SHP77 treated with DMSO at 0.1 percent for 48 hours (cell line): Measurements from ENCODE around the gene PIEZO2.
"Not testable (repeated sequence)": the region's sequence is repeated elsewhere in the genome, so short reads cannot be mapped to it uniquely, and the experiment has no call there.

ENCODE experiments used
- DNase-seq: peaks from one replicate; lab custom pipeline; 2025; lab: John Stamatoyannopoulos, UW

The PIEZO2 gene

DNA sequence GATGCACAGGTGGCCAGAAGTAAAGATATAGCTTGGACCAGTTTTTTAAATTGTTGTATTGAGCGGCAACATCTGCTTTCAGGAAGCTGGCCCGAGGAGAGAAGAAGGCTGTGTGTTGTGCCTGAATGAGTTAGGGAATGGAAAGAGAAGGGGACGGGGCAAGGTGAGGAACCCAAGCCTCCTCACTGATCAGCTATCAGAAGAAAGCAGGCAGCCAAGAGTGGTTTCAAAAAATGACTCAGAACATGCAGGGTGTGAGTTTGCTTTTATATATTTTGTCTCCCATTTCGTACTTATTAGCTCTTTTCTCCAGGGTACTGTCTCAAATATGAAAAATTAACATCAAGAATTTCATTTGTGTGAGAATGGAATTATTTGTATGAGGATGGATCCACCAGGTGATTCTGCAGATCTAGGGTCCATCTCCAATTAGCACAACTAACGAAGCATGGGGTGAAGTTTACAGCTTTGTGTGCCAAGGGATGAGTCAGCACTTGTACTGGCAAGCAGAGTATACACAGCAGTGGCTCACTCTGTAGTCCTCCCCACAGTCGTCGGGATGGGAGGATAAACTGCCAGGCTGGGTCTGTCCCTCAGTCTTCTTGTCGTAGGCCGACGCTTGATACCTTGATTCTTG, 175.7 kb downstream of the PIEZO2 start:
- DNase-seq: no peak

GRCh38 chr18:10971717-10972116, 177.7 kb downstream of the PIEZO2 start:
- DNase-seq: no peak

DNA sequence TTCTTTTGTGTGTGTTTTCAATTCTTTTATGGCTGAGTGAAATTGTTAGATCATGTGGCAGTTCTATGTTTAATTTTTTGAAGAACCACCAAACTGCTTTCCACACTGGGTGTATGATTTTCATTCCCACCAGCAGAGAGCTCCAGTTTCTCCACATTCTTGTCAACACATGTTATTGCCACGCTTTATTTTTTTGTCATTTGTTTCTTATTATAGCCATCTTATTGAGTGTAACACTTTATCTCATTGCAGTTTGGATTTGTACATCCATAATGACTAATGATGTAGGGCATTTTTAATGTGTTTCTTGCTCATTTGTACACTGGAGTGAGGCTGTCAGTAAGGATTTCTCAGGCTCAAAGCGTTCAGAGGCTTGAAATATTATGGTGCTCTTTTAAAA, 184.2 kb downstream of the PIEZO2 start:
- DNase-seq: no peak

DNA sequence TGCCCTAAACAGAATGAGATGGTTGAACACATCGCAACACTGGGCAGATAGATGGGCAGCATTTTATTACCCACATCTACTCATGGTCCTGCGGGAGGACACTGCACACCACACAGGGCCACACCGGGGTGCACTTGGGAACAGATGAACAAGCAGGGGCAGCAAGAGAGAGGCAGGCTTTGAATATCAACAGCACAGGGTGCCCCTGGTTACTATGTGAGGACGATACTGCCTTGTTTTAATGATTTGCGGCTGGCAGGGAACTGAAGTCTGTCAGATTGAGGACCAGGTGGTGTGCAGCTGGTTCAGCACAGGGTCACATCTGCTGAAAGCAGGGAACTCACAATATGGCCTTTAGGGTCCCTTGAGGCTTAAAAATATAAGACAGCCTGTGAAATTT, 195.7 kb downstream of the PIEZO2 start:
- no peak for DNase-seq

GRCh38 chr18:10951631-10952544, 197.5 kb downstream of the PIEZO2 start:
- no peak for DNase-seq

DNA sequence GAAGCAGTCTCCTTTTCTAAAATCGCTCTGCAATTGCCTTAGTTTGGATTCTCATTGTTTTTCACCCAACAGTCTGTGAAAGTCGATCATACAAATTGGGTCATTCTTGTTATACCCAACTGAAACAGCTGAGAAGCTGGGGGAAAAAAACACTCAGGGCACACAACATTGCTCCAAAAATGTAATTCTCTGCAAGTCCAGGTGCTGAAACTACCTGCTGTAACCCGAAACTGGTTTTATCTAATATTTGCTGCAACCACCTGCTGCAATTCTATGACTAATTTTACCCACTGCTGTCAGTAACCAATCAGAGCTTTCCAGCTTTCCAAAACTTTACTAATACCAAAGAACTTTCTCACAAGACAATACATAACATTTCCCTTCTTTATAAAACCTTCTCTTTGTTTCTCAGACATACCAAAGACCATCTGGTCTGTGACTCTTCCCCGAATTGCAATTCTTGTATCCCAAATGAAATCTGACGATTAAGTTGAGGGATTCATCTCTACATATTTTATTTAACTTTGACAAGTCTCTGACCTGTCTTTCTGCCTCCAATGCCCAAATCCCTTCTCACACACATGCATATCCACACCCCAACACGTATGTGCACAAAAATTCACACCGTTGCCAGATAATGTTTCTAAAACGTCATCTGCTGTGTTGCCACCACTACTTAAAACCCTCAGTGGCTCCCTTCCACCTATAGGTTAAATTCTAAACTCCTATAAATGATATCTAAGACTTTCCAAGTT, 198.3 kb downstream of the PIEZO2 start:
- no peak for DNase-seq

DNA sequence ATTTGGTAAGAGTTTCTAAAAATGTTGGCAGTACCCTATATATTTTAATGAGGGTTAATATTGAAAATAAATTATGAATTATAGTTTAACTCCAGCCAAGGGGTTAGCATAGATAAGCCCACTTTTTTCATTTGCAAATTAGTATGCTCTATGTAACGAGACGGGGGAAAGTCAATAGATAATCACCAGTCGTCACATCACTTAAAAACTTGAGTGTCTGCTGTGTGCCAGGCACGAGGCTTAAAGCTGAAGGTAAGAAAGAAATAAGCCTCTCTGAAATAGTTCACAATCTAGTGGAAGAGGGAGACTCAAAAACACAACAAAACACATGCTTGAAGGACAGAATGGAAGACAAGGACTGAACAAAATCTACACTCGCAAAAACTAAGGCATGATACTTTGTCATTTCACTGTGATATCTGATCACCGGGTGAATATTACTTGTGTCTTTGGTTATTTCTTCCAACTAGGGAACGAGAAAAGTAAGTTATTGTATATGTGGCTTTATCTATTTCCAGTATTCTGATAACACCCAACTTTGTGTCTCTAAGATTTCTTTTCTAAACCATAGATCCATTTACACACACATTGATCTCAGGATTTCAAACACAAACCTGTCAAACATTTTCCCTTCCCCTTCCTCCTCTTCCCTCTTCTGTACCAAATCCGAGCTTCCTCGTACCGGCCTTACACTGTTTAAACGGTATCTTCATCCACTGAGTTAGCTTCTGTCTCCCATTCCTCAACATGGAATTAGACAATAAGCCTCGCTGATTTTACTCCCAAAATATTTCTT, 199.1 kb downstream of the PIEZO2 start:
- no peak for DNase-seq

- no peak for DNase-seq
These were observed 199.7 kb downstream of the PIEZO2 start for GRCh38 chr18:10949655-10950054.

- DNase-seq: no peak
These were observed 200.9 kb downstream of the PIEZO2 start for GRCh38 chr18:10948421-10948820.

DNA sequence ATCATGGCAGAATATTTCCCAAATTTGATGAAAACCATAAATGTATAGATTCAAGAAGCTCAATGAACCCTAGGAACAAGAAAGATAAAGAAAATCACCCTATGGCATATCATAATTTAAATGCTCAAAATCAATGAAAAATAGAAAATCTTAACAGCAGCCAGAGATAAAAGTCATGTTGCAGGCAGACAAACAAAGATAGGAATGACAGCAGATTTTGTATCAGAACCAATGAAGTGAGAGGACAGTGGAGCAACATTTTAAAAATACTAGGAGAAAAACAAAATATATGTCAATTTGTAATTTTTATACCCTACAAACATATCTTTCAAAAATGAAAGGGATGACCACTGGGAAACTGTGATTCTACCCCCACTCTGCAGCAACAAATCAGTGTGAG, 203.3 kb downstream of the PIEZO2 start:
- DNase-seq: no peak

- DNase-seq: no peak
These were observed 206.4 kb downstream of the PIEZO2 start for GRCh38 chr18:10942998-10943397.

GRCh38 chr18:10939822-10940221, 209.5 kb downstream of the PIEZO2 start:
- no peak for DNase-seq

DNA sequence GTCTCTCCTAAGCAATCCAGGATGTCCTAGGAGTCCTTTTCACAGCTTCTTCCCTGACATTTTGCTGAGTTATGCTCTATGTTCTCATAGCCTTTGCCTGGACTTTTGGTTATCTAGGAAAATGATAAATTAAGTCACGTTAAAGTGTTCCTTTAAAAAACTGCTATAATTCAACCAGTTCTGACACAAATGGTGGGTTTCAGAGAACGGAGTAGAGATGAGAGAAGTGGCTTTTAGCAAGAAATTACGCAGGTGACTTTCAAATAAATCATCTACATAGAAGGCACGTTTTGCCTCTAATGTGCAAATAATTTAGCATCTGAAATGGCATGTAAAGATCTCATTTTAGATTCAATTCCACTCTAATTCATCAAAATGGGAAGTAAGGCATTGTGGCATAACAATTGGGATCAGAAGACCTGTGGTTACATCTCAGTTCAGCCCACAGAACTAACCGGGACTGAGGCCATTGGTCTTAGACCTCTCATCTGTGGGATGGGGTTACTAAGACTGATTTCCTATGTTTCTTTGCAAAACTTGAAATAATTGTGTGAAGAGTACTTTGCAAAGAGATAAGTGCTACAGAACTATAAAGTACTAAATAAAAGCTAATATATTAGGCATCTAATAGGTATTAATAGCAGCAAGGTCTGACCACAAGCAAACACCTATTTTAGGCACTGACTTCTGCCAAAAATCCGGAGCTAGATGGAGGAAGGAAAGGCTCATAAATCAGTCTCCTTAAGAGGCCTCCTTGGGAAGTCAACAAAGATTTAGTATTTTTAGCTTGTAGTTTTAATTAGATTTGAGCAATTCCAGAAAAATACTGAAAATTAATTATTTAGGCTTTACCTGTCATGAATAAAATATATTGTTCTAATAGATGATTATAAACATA, 211.4 kb downstream of the PIEZO2 start:
- no peak for DNase-seq

DNA sequence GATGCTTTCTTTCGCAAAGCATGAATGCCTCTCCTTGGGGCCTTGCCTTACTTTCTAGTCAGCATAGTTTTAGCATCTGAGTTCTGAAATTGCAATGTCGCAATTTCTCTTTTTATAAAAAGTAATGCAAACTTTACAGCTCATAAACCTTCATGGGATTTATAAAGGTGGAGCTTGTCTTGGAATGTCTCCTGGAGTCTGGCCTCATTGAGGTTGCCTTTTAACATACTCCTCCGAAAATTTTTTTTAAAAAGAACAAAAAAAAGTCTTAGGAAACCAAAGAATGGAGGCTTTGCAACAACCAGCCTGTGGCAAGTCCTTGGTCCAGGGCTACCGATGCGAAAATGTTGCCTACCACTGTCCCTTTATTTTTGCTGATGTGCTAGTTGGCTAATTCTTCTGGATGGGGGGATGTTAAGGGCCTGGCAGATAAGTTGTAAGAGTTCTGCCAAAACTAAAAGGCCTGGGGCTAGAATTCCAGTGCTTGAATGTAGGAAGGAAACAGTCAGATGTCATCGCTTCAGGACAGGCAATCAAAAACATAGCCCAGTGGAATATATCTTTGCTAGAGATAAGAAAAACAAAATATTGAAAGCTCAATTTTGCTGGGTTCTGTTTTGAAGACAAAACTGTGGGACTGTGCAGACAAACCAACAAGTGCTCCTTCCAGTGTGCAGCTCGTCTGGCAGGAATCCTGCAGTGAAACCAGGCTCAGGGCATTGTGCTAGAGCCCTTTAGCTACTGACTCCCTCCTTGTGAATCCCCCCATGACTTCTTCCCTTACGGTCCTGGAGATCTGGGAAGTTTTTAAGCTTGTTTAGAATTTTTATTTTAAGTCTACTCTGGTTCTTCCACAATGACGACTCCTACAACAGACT, 213.0 kb downstream of the PIEZO2 start:
- DNase-seq: no peak

- no peak for DNase-seq
These were observed 213.8 kb downstream of the PIEZO2 start for GRCh38 chr18:10935588-10935987.

- DNase-seq: not testable (repeated sequence)
These were observed 215.7 kb downstream of the PIEZO2 start for GRCh38 chr18:10933648-10934047.

- DNase-seq: no peak
These were observed 219.3 kb downstream of the PIEZO2 start for GRCh38 chr18:10930076-10930475.

DNA sequence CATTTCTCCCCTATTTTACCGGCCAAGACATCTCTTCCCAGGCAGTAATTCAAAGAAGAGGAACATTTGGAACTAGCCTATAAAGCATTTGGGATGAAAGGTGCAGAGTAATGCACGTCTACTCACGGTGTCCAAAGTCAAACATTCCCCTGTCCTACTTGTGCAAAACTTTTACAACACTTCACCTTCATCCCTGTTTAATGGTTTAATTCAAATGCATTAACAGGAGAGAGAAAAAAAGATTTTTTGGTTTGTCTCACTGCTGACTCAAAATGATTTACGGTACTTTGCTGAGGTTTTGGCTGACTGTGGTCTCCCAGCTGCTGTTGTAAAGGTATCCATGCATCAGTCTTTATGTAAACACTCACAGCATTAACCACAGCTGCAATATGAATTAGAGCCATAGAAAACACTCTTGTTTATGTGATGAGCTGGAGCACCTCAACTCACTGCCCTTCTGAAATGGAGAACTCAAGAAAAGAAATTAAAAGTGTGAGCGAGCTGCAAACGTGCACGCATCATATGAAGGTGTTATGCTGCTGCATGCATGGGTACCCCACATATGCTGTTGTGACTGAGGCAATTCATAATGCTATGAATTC, 220.5 kb downstream of the PIEZO2 start:
- no peak for DNase-seq

- DNase-seq: no peak
These were observed 221.2 kb downstream of the PIEZO2 start for GRCh38 chr18:10928011-10928771.
